ENCODE data around the gene STK32C. TPM values are rescaled to one million over a fixed set of nuclear protein-coding genes. Genes with fewer than 3 reads are reported as not detected.

The STK32C gene
- total and polyA plus RNA-seq, 2 of the 4 experiments (the other 2 are of a cell fraction) = 5.0 to 8.3 TPM

DNA sequence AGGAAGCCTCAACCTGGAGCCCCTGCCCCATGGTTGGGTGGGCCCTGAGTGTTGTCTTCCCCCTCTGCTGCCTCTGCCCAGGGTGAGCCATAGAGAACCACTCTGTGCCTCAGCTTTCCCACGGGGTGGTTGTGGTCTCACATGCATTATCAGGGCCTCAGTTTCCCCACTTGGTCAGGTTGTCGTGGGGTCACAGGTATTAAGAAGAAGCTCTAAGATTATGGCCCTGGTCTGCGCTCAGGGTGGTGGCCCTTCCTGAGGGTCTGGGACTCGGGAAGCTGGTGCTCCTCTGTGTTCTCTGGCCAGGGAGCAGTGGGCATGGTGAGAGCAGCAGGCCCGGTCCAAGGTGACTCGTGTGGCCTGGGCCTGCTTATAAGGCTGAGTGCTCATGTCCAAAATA is 42.0 kb upstream of the STK32C start:
- H2AK9ac ChIP-seq (replicated peaks; ENCODE audit: low read depth, low read length, poor library complexity) = no peak overlapping the region
- no peaks in the 10 kb centered on the region for H3K9me3 ChIP-seq (ENCODE audit: control insufficient read depth, insufficient read depth, low read length)
- WGBS, 2 experiments (ENCODE audit: extremely low coverage in 2 of 2, insufficient read length in 1 of 2) = 100% methylated on average over 1 of the region's 6 CpGs; no CpG with 5 or more reads in 1 of the 2 experiments
- no peaks in the 10 kb centered on the region for H3K79me1 ChIP-seq (ENCODE audit: low read depth in 1 of 2, low read length in 2 of 2)
- intact Hi-C loops (cut with micrococcal nuclease) (no loop called here), dilution Hi-C loops (cut with HindIII; ENCODE audit: low sequenced_read_pairs, unreplicated experiment) (loop anchor here (25.0 kb wide), 1 partner anchor 112 kb away; no protein-coding TSS in a partner anchor), in situ Hi-C loops (cut with MboI; ENCODE audit: low sequenced_read_pairs) (loop anchor here (5.0 kb wide), 1 partner anchor 127 kb away; no protein-coding TSS in a partner anchor)
- DNase-seq = no peak
- no peak overlapping the region for H4K8ac ChIP-seq (ENCODE audit: low read depth in 2 of 2, low read length in 2 of 2)
- ATAC-seq (ENCODE audit: low read depth) = no peak
- no peak overlapping the region for H2BK20ac ChIP-seq (ENCODE audit: low read depth, low read length)
- H2BK15ac ChIP-seq (ENCODE audit: low read depth, low read length) = no peak overlapping the region
- ChIA-PET POLR2A (ENCODE audit: unreplicated experiment) (no interaction called here), CTCF (no interaction called here)
- H4K20me1 ChIP-seq (ENCODE audit: insufficient read depth, low read length) = no peaks in the 10 kb centered on the region; the same call in 1 of the 2 replicates
- H3K27me3 ChIP-seq (ENCODE audit: control insufficient read depth, insufficient read depth, low read length) = no peaks in the 10 kb centered on the region
- H3K4me2 ChIP-seq (ENCODE audit: low read depth, low read length) = no peak overlapping the region
- H3K27ac ChIP-seq (ENCODE audit: insufficient read depth, low read length) = no peak overlapping the region
- BruUV-seq (replicated peaks) = no TSS peak
- H4K5ac ChIP-seq (ENCODE audit: low read depth, low read length) = no peak overlapping the region
- no peaks in the 10 kb centered on the region for H3K4me1 ChIP-seq (ENCODE audit: control insufficient read depth, insufficient read depth, low read length)
- H3K56ac ChIP-seq (ENCODE audit: extremely low read depth, insufficient read depth, low read length) = no peak overlapping the region
- H3K36me3 ChIP-seq (ENCODE audit: control insufficient read depth, insufficient read depth, low read length) = peaks cover 7% of the 10 kb centered on the region; the same call in 1 of the 2 replicates
- no peak overlapping the region for H4K91ac ChIP-seq (ENCODE audit: insufficient read depth, low read depth, low read length)
- H3K9me1 ChIP-seq (ENCODE audit: insufficient read depth, low read length) = no peaks in the 10 kb centered on the region
- no peak overlapping the region for H2AK5ac ChIP-seq (ENCODE audit: low read depth, low read length)
- no peak overlapping the region for H2AFZ ChIP-seq (replicated peaks; ENCODE audit: low read length, poor library complexity)
- no peak overlapping the region for H2BK5ac ChIP-seq (ENCODE audit: low read depth, low read length, poor library complexity, severe bottlenecking)
- no peak overlapping the region for H2BK120ac ChIP-seq (ENCODE audit: low read depth, low read length)
- H3K9ac ChIP-seq (ENCODE audit: low read depth, low read length) = no peak overlapping the region
- no peak overlapping the region for H3K14ac ChIP-seq (replicated peaks; ENCODE audit: low read depth, low read length)
- H3K23ac ChIP-seq (ENCODE audit: low read depth, low read length) = no peak overlapping the region
- no peak overlapping the region for H3K4ac ChIP-seq (ENCODE audit: low read depth, low read length)
- H3K4me3 ChIP-seq (ENCODE audit: insufficient read depth, low read depth, low read length) = no peak overlapping the region
- H3K18ac ChIP-seq (ENCODE audit: low read depth, low read length) = no peak overlapping the region
- TF ChIP-seq, protein P1, sequence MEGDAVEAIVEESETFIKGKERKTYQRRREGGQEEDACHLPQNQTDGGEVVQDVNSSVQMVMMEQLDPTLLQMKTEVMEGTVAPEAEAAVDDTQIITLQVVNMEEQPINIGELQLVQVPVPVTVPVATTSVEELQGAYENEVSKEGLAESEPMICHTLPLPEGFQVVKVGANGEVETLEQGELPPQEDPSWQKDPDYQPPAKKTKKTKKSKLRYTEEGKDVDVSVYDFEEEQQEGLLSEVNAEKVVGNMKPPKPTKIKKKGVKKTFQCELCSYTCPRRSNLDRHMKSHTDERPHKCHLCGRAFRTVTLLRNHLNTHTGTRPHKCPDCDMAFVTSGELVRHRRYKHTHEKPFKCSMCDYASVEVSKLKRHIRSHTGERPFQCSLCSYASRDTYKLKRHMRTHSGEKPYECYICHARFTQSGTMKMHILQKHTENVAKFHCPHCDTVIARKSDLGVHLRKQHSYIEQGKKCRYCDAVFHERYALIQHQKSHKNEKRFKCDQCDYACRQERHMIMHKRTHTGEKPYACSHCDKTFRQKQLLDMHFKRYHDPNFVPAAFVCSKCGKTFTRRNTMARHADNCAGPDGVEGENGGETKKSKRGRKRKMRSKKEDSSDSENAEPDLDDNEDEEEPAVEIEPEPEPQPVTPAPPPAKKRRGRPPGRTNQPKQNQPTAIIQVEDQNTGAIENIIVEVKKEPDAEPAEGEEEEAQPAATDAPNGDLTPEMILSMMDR (conservative IDR thresholded peaks at IDR 0.05; ENCODE audit: low read depth, low read length) = no peak
- no peak for TF ChIP-seq FOS (IDR thresholded peaks at IDR 0.05; ENCODE audit: low read depth, low read length)
- TF ChIP-seq, protein P2, sequence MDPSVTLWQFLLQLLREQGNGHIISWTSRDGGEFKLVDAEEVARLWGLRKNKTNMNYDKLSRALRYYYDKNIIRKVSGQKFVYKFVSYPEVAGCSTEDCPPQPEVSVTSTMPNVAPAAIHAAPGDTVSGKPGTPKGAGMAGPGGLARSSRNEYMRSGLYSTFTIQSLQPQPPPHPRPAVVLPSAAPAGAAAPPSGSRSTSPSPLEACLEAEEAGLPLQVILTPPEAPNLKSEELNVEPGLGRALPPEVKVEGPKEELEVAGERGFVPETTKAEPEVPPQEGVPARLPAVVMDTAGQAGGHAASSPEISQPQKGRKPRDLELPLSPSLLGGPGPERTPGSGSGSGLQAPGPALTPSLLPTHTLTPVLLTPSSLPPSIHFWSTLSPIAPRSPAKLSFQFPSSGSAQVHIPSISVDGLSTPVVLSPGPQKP (IDR thresholded peaks at IDR 0.05; ENCODE audit: borderline replicate concordance, low read depth, low read length) = no peak
- no peak for TF ChIP-seq CEBPB (IDR thresholded peaks at IDR 0.05; ENCODE audit: low read depth, low read length)
- TF ChIP-seq RFX5 (IDR thresholded peaks at IDR 0.05; ENCODE audit: low read depth, low read length) = no peak
- TF ChIP-seq BHLHE40 (IDR thresholded peaks at IDR 0.05; ENCODE audit: low read depth, low read length) = no peak
- TF ChIP-seq NFE2L2 (IDR thresholded peaks at IDR 0.05; ENCODE audit: low read depth, low read length) = no peak
- TF ChIP-seq RAD21 (IDR thresholded peaks at IDR 0.05; ENCODE audit: low read length) = no peak
- TF ChIP-seq POLR2A (IDR thresholded peaks at IDR 0.05; ENCODE audit: low read depth, low read length) = no peak
- TF ChIP-seq RCOR1 (IDR thresholded peaks at IDR 0.05; ENCODE audit: insufficient replicate concordance, low read length) = no peak
- TF ChIP-seq, protein P3, sequence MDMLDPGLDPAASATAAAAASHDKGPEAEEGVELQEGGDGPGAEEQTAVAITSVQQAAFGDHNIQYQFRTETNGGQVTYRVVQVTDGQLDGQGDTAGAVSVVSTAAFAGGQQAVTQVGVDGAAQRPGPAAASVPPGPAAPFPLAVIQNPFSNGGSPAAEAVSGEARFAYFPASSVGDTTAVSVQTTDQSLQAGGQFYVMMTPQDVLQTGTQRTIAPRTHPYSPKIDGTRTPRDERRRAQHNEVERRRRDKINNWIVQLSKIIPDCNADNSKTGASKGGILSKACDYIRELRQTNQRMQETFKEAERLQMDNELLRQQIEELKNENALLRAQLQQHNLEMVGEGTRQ (IDR thresholded peaks at IDR 0.05; ENCODE audit: low read depth, low read length) = no peak
- TF ChIP-seq MAFK (IDR thresholded peaks at IDR 0.05; ENCODE audit: low read depth, low read length) = no peak
- no peak for TF ChIP-seq MXI1 (IDR thresholded peaks at IDR 0.05; ENCODE audit: borderline replicate concordance, low read depth, low read length)
- TF ChIP-seq SMC3 (IDR thresholded peaks at IDR 0.05; ENCODE audit: low read depth, low read length) = no peak
- TF ChIP-seq MAZ (IDR thresholded peaks at IDR 0.05; ENCODE audit: borderline replicate concordance, low read depth, low read length) = no peak
- no peak for TF ChIP-seq CHD1 (IDR thresholded peaks at IDR 0.05; ENCODE audit: low read depth, low read length)
